Posterior cingulate gyrus (tissue), 11 donors: Measurements from ENCODE around the gene SLC35E2B.
A peak's percentile ranks its signal among the peaks of the same experiment; 100 is the strongest.

ENCODE experiments used
- DNase-seq, 10 donors: peaks; one replicate each; pipeline versions ENCODE4 v3.0.0 to v3.0.0-alpha.2; 2020 to 2021; ENCODE audit warnings: mixed read lengths in 3 of 10
- intact Hi-C: fragments of 100-400 bp; cut with DNase I; formaldehyde crosslinking; loops from one replicate; pipeline ENCODE4 v1.15.1; 2023

SLC35E2B gene

DNA sequence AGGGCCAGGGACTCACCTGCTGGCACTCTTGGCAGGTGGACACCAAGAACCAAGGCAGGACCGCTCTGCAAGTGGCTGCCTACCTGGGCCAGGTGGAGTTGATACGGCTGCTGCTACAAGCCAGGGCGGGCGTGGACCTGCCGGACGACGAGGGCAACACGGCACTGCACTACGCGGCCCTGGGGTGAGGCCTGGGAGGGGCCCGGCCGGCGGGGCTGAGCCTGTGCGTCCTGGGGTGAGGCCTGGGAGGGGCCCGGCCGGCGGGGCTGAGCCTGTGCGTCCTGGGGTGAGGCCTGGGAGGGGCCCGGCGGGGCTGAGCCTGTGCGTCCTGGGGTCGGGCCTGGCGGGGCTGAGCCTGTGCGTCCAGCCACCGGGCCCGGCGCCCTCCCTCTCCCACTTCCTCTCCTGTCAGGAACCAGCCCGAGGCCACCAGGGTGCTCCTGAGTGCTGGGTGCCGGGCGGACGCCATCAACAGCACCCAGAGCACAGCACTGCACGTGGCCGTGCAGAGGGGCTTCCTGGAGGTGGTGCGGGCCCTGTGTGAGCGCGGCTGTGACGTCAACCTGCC is 65.2 kb downstream of the SLC35E2B start:
- peak in 2 of 10 donors; percentile 60 to 84 for DNase-seq
- intact Hi-C loops: no loop called here

DNA sequence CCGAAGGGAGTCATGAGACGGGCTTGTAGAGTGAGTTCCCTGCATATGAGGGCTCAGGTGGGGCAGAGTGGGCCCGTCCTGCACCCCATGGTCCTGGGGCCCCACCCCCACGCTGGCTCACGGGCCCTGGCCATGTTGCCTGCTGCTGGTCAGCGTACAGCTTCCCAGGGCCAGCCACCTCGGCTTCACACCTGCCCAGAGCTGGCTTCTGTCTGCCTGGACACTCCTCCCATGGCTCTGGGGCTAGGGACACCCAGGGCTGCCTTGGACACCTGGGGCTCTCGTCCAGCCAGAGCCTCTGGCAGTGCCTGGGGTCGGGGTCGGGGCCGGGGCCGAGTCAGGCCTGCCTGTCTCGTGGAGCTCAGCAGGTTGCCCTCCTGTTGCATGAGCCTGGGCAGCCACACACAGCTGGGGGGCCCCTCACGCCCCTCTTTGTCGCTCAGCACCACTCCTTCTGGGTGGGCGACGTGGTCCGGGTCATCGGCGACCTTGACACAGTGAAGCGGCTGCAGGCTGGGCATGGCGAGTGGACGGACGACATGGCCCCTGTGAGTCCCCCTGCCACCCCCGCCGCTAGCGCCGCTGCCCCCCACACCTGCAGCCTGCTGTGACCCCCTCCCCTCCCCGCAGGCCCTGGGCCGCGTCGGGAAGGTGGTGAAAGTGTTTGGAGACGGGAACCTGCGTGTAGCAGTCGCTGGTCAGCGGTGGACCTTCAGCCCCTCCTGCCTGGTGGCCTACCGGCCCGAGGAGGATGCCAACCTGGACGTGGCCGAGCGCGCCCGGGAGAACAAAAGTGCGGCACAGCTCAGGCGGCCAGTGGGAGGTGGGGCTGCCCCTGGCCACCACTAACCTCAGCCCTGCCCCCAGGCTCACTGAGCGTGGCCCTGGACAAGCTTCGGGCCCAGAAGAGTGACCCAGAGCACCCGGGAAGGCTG is 66.1 kb downstream of the SLC35E2B start:
- DNase-seq: peak in 3 of 10 donors; percentile 61 to 83 (median 62)

DNA sequence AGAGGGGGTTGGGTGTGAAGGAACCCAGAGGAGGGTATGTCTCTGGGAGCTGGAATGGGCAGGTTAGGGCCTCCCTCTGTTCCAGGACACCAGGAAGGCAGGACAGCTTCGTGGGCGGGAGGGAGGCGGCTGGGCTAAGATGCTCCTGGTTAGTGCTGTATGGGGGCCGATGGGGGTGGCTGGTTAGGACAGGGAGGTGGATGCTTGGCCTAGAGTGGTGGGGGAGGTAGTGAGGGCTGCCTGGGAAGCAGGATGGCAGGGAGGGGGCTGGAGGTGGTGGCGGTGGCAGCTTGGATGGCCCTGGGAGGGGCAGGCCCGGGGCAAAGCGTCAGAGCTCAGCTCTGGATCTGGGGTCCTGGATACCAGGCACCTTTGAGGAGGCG is 66.8 kb downstream of the SLC35E2B start:
- intact Hi-C loops: no loop called here
- DNase-seq: peak in 1 of 10 donors; percentile 54

More for the DNA sequence above, 66.1 kb downstream of the SLC35E2B start:
- intact Hi-C loops: no loop called here

DNA sequence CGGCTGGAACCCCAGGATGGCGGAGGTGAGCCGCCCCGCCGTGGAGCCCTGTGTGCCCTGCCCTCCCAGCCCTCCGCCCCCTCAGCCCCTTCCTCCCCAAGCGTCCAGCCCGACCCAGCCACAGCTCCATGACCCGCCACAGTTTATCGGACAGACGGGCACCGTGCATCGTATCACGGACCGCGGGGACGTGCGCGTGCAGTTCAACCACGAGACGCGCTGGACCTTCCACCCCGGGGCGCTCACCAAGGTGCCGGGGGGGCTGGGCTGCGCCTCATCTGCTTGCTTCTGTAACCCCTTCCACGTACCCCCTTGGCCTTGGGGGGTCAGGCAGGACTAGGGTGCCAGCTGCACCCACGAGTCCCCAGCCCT is 67.2 kb downstream of the SLC35E2B start:
- intact Hi-C loops: no loop called here
- peak in 2 of 10 donors; percentile 74 to 80 for DNase-seq

DNA sequence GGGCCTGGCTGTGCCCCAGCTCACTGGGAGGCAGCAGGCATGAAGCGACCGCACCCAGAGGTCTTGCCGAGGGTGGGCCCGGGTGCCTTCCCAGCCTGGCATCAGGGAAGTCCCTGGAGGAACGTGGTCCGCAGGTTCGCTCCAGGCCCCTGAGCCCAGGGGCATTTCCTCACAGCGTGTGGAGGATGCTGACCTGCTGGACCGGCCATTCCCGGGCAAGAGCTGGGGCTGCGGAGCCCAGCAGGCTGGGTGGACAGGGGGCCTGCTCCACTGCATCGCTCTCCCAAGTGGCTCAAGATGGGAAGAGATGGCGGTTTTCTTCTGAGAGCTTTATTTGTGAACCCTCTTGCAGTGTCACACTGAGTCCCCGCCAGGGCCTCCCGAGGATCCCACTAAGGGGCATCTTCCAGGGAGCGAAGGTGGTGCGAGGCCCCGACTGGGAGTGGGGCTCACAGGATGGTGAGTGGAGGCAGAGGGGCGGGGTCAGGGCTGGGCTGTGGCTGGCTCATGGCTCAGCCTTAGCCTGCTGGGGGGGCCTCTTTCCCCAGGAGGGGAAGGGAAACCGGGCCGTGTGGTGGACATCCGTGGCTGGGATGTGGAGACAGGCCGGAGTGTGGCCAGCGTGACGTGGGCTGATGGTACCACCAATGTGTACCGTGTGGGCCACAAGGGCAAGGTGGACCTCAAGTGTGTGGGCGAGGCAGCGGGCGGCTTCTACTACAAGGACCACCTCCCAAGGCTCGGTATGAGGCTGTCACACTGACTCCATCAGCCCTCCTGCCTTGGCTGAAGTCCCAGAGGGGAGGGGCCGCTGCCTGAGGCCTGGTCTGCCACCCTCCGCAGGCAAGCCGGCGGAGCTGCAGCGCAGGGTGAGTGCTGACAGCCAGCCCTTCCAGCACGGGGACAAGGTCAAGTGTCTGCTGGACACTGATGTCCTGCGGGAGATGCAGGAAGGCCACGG is 67.9 kb downstream of the SLC35E2B start:
- DNase-seq: peak in 3 of 10 donors; percentile 56 to 83 (median 66)
- intact Hi-C loops: no loop called here

DNA sequence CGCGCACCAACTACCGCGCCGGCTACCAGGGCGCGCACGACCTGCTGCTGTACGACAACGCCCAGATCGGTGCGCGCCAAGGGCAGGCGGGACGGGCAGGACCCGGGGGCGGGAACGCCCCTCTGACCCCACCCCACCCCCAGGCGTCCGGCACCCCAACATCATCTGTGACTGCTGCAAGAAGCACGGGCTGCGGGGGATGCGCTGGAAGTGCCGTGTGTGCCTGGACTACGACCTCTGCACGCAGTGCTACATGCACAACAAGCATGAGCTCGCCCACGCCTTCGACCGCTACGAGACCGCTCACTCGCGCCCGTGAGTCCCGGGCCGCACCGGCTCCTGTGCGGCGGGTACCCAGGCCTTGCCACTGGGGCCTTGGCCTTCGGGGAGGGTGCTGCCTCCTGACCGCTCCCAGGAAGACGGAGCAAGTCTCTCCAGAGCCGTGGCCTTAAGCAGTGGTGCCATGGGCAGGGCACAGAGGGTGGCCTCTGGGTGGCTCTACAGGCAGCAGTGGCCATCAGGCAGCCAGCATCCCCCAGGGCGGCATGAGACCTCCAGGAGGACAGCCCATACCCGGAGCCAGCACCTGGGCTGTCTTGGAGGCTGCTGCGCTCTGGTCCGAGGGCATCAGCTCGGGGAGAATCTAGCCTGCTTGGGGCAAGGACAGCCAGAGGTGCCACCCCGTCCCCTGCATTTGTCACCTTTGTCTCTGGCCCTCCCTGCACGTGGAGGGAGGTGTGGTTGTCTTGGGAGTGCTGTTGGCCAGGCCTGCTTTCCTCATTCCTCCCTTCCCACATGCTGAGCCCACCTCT is 68.8 kb downstream of the SLC35E2B start:
- intact Hi-C loops: no loop called here
- DNase-seq: peak in 2 of 10 donors; percentile 74 to 76

DNA sequence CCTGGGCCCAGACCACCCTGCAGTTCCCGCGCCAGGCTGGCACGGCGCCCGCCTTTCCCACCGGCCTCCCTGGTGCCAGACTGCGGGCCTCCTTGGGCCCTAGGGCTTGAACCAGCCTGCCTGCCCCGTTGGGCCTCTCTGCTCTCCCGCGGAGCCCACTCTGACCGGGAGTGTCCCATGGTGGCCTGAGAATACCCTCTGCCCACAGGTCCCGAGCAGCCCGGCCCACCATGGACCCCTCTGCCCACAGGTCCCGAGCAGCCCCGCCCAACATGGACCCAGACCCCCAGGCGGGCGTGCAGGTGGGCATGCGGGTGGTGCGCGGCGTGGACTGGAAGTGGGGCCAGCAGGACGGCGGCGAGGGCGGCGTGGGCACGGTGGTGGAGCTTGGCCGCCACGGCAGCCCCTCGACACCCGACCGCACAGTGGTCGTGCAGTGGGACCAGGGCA is 69.4 kb downstream of the SLC35E2B start:
- intact Hi-C loops: no loop called here
- peak in 2 of 10 donors; percentile 65 to 88 for DNase-seq

DNA sequence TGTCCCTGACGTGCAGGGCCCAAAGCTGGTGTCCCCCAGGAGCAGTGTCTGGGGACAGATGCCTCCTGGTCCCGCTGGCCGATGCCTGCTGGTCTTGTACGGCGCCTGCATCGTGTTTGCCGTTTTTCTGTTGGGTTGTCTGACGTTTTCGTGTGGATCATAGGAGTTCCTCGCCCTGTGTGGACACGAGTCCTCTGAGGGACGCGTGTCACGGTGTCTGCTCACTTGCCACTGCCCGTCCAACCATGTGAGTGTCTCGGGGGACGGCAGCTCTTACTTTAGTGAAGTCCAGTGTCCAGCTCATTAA is 69.9 kb downstream of the SLC35E2B start:
- intact Hi-C loops: no loop called here
- DNase-seq: peak in 2 of 10 donors; percentile 43 to 61

DNA sequence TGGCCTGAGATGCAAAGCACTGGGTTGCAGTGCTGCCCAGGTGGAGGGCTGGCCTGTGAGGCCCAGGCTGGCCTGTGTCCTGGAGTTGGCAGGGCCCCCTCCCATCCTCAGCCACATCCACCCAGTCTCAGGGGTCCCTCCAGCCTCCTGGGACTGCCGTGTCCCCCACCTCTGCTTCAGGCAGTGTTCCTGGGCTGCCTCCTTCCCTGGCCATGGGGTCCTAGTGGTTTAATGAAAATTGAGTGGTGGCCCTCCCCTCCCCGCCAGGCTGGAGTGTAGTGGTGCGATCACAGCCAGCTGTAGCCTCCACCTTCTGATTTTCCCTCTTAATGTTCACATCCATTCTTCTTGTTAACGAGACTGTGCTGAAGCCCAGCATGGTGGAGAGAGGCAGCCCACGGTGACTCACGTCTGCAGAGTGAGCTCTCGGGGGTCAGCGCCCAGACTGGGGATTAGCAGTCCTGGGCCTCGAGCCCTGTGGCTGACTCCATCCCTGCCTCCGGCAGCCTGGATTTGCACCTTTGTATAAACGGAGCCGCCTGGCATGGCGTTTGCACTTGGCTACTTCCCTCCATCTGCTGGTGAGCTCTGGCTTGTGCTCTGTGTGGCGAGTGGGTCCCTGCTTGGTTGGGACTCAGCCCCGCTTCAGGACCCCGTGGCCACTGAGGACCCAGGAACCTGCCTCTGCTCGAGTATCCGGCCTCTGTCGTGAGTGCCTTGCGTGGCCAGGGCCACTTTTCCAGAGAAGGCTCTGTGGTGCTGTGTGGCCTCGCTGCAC is 70.4 kb downstream of the SLC35E2B start:
- DNase-seq: peak in 1 of 10 donors; percentile 51
- intact Hi-C loops: no loop called here

DNA sequence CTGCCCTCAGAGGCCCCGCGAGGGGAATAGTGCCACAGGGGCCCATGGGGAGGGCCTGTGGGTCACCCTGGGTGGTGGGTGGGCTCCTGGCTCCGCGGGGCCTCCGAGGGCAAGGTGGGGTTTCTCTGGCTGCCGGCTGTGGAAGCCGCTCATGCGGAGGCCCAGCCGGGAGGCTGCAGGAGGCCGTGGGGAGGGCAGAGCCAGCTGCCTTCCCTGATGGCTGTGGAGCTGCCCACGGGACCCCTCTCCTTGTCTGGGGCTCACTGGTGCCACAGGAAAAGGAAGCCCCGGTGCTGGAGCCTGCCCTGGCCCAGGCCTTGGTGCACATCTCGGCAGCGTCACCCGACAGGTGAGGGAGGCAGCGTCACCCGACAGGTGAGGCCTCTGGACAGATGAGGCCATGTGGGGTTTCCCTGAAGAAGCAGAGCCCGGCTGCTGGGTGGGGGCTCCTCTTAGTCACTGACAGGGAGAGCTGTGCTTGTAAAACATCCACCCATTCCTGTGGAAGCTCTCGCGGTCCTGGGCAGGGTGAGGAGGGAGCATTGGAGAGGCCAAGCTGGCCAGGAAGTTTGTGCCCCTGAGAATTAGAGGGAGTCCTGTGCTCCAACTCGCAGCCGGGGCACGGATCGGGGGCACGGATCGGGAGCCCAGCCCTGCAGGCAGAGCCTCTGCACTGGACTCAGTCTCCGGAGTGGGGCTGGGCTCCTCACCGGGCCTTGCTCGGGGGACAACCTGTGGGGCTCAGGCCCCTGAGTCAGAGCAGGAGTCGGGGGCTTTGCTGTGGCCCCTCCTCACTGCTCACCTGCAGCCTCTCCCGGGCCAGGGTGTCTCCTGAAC is 71.2 kb downstream of the SLC35E2B start:
- intact Hi-C loops: no loop called here
- peak in 1 of 10 donors; percentile 62 for DNase-seq

DNA sequence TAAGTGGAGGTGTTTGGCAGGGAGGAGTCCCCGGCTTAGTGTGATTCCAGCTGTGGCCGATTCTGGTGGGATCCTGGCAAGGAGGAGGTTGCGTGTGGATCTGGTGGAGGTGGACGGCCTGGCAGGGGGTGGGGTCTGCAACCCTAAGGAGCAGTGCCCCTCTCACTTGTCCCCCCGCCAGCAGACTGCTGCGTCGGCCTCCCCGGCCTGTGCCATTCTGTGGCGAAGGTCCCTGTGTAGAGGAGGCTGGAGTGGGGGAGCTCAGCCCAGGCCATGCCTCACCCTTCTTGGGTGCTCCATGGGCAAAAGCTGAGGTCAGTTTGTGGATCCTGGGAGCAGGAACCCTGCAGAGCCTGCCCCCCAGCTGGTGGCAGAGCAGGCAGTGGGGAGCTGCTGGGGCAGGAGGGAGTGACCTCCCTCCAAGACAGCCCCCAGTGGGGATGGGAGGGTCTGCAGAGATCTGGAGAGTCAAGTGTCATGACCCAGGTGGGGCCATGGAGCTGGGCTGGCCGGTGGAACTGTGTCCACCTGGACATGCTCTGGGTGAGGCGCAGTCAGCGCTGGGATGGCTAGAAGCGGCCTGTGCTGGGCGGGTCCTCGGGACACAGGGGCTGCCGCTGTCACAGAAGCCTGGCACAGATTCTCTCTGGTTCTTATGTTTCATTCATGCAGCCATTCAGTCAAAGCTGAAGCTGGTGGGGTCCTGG is 72.0 kb downstream of the SLC35E2B start:
- DNase-seq: peak in 1 of 10 donors; percentile 82
- intact Hi-C loops: no loop called here

DNA sequence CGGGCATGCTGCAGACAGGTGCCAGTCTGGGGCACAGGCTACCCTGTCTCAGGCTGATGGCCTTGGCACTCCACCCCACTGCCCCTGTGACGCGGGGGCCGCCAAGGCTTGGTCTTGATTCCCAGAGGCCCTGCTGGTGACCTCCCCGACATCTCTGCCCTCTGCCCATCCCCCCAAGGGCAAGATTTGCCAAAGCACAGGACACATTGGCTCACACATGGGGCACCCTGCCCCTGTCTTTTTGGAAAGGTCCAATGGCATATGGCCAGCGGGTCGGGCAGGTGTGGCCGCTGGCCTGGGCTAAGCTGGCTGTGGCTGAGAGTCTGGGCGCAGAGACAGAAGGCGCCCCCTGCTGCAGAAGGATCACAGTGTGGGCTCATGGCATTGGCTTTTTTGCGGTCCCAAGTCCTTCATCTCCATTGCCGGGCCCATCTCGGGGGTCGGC is 72.7 kb downstream of the SLC35E2B start:
- peak in 4 of 10 donors; percentile 2 to 75 (median 50) for DNase-seq
- intact Hi-C loops: no loop called here

DNA sequence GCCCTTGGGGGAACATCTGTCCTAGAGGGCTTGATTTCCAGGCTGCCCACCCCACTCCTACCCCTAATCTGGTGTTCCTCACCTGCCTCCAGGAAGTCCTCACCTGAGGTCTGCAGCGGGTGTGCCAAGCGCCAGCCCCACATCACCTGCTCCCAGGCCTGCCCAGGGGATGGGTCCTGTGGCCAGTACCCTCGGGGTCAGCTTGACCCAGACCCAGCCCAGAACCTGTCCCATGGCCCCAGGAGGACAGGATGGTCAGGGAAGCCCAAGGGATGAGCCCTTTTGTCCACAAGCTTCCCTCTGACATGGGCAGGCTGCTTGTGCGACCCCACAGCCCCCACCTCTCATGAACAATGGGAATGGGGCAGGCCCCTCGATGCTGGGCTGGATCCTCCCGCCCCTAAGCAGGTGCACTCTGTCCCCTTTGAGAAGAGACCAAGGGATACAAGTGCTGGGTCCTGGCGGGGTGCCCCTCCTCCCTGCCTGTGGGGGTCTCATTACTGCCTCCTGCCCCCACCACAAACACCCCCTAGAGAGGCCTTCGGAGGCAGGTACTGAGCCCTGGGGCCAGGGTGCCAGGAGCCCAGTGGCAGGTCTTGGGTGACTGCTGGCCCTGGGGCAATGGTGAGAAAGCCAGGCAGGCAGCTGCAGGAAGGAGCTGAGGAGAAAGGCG is 74.1 kb downstream of the SLC35E2B start:
- intact Hi-C loops: no loop called here
- DNase-seq: peak in 3 of 10 donors; percentile 48 to 67 (median 61)

DNA sequence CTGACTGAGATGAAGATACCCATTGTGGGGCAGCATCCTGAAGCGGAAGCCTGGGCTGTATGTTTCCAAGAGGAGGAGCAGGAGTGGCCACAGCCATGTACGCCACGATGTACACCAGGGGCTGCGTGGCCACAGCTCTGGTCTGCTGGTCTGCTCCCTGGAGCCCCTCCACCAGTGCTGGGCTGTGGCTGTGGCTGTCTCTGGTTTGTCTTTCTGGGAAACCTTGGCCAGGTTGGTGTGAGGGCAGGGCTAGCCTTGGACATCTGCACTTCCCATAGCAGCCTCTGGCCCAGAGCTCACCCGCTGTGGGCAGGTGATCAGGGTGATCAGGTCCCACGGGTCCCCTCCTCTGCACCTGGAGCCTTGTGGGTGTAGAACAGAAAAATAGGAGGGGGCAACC is 74.7 kb downstream of the SLC35E2B start:
- peak in 1 of 10 donors; percentile 43 for DNase-seq
- intact Hi-C loops: no loop called here

DNA sequence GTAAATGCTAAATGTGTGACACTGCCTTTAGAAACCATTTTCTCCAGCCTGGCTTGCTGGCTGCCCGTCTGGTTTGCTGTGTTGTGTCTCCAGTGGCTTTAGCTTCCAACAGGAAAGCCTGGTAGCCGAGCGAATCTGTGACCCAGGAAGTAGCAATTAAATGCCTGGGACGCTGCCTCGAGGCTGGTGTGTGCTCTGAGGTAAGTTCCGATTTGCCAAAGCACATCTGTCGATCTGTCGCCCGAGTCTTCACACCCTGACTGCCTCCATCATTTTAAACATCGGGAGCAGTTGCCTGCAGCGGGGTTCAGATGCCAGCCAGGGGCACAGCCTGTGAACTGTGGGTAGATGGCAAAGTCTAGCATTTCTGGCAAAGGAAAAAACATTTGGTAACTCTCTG is 75.1 kb downstream of the SLC35E2B start:
- DNase-seq: peak in 1 of 10 donors; percentile 14
- intact Hi-C loops: no loop called here

DNA sequence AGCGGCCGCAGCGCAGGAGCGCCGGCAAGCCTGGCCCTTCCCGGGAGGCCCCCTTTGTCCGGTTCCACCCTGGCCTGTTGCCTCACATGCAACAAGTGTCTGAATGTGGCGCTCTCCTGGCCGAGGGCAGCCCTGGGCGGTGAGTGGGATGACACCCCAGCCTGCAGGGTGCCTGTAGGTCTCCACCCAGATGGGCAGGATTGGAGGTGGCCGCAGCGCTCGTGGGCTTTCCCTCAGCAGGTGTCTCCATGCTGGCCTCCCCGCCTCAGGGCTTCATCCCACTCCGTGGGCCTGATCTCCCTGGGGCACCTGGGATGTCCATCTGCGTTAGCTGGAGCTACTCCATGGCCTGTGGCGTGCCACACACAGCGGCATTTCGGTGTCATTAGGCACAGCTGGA is 75.8 kb downstream of the SLC35E2B start:
- DNase-seq: peak in 1 of 10 donors; percentile 72
- intact Hi-C loops: no loop called here
